ENCODE results near the gene SMG5. TPM values are rescaled to one million over a fixed set of nuclear protein-coding genes. Genes with fewer than 3 reads are reported as not detected.

Gene SMG5
- total RNA-seq, 2 experiments from 2014 or later: 87.9 to 88.9 TPM

- Histone ChIP-seq H3K79me2 (ENCODE audit: insufficient read depth, low read depth, low read length) (no peaks in the 10 kb centered on the region), H3K27ac (ENCODE audit: low read depth, low read length, poor library complexity, severe bottlenecking) (no peak overlapping the region), H2AFZ (ENCODE audit: low read length) (no peak overlapping the region), H3K36me3 (ENCODE audit: insufficient read depth, low read length) (peaks cover 63% of the 10 kb centered on the region), H4K20me1 (ENCODE audit: insufficient read depth, low read length) (no peaks in the 10 kb centered on the region; the same call in 1 of the 2 replicates), H3K9me3 (ENCODE audit: low read length) (no peaks in the 10 kb centered on the region), H3K4me1 (ENCODE audit: insufficient read depth, low read length, poor library complexity, severe bottlenecking) (no peaks in the 10 kb centered on the region), H3K9me2 (ENCODE audit: insufficient read depth, low read length) (no peaks in the 10 kb centered on the region), H3K4me3 (ENCODE audit: low read depth, low read length, poor library complexity, severe bottlenecking) (no peak overlapping the region), H3K4me2 (ENCODE audit: low read length) (no peak overlapping the region)
- no TSS peak for BruUV-seq (replicated peaks)
- no peak for TF ChIP-seq CTCF (conservative IDR thresholded peaks at IDR 0.05; ENCODE audit: low read length)
- TF ChIP-seq EZH2phosphoT487 (IDR thresholded peaks at IDR 0.05; ENCODE audit: borderline replicate concordance, low read depth, low read length): no peak
- intact Hi-C loops (cut with micrococcal nuclease; ENCODE audit: unreplicated experiment): no loop called here
- POLR2A ChIA-PET: no interaction called here
- CTCF ChIA-PET (ENCODE audit: unreplicated experiment): no interaction called here
- no peak for DNase-seq (ENCODE audit: low spot score)
These were observed 33.0 kb downstream of the SMG5 start for GRCh38 chr1:156249593-156249992.

GRCh38 chr1:156248323-156248683 is 34.3 kb downstream of the SMG5 start:
- H2AFZ ChIP-seq (ENCODE audit: low read length): no peak overlapping the region
- no TSS peak for BruUV-seq (replicated peaks)
- H3K36me3 ChIP-seq (ENCODE audit: insufficient read depth, low read length): peaks cover 50% of the 10 kb centered on the region
- no peaks in the 10 kb centered on the region; the same call in 1 of the 2 replicates for H4K20me1 ChIP-seq (ENCODE audit: insufficient read depth, low read length)
- no peaks in the 10 kb centered on the region for H3K4me1 ChIP-seq (ENCODE audit: insufficient read depth, low read length, poor library complexity, severe bottlenecking)
- intact Hi-C loops (cut with micrococcal nuclease; ENCODE audit: unreplicated experiment): no loop called here
- no peaks in the 10 kb centered on the region for H3K9me3 ChIP-seq (ENCODE audit: low read length)
- no peaks in the 10 kb centered on the region for H3K9me2 ChIP-seq (ENCODE audit: insufficient read depth, low read length)
- H3K4me2 ChIP-seq (ENCODE audit: low read length): no peak overlapping the region
- TF ChIP-seq EZH2phosphoT487 (IDR thresholded peaks at IDR 0.05; ENCODE audit: borderline replicate concordance, low read depth, low read length) (no peak), CTCF (conservative IDR thresholded peaks at IDR 0.05; ENCODE audit: low read length) (no peak)
- H3K79me2 ChIP-seq (ENCODE audit: insufficient read depth, low read depth, low read length): no peaks in the 10 kb centered on the region
- no peak for DNase-seq (ENCODE audit: low spot score)
- POLR2A ChIA-PET: interaction anchor here (0.6 kb wide), 1 partner anchor 99 kb away, joined by 3 read pairs; no protein-coding TSS in a partner anchor
- no peak overlapping the region for H3K4me3 ChIP-seq (ENCODE audit: low read depth, low read length, poor library complexity, severe bottlenecking)
- CTCF ChIA-PET (ENCODE audit: unreplicated experiment): no interaction called here
- no peak overlapping the region for H3K27ac ChIP-seq (ENCODE audit: low read depth, low read length, poor library complexity, severe bottlenecking)

DNA sequence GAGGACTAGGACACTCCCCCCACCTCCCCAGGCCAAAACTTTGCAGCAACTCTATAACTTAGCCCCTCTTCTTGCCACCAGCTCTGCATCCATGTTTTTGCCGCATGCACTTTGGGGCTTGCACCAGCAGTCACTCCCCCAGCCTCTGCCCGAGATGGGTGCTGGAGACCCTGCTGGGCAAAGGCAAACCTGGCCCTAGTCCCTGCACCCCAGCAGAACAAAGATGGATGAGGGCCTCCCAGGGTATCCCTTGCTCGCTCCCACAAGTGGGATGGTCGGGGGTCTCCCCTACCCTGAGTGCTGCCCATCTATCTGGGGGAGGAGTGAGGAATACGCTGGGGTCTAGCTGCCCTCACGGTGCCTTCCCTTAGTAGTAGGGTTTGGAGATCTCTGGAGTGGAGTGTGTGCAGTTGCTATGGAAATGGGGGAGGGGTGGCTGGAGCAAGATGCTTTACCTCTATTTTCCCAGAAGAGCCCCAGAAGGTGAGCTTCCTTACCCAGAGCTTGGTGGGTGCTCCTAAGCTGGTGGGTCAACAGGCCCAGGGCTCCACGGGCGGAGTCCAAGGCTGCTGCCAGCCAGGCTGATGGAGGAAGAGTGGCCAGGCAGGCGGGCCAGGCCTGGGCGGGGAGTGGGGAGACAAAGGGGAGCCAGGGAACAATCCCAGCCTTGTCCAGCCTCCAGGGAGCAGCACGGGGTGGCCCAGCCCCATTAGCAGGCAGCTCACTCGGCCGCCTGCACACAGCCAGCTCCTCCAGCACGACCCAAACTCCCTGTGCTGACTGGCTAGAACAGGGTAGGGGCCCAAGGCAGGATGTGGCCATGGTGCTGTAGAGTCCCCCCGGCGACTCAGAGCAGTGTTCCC is 34.9 kb downstream of the SMG5 start, which contains the start of gene PAQR6:
Gene PAQR6, minus strand, starts transcription at position 597 of the 863 bp plus-strand sequence. CDS start 1,325 bp downstream, outside the sequence.
- Histone ChIP-seq H3K27ac (ENCODE audit: low read depth, low read length, poor library complexity, severe bottlenecking) (no peak within 1 kb of the TSS), H3K4me1 (ENCODE audit: insufficient read depth, low read length, poor library complexity, severe bottlenecking) (no peaks in the 10 kb centered on the region), H3K4me2 (ENCODE audit: low read length) (no peak within 1 kb of the TSS), H3K9me2 (ENCODE audit: insufficient read depth, low read length) (no peaks in the 10 kb centered on the region), H4K20me1 (ENCODE audit: insufficient read depth, low read length) (no peaks in the 10 kb centered on the region; the same call in 1 of the 2 replicates), H3K9me3 (ENCODE audit: low read length) (no peaks in the 10 kb centered on the region), H3K79me2 (ENCODE audit: insufficient read depth, low read depth, low read length) (no peaks in the 10 kb centered on the region), H3K4me3 (ENCODE audit: low read depth, low read length, poor library complexity, severe bottlenecking) (no peak within 1 kb of the TSS), H3K36me3 (ENCODE audit: insufficient read depth, low read length) (peaks cover 44% of the 10 kb centered on the region), H2AFZ (ENCODE audit: low read length) (no peak within 1 kb of the TSS)
- CTCF ChIA-PET (ENCODE audit: unreplicated experiment): no interaction called here
- TF ChIP-seq EZH2phosphoT487 (IDR thresholded peaks at IDR 0.05; ENCODE audit: borderline replicate concordance, low read depth, low read length) (no peak), CTCF (conservative IDR thresholded peaks at IDR 0.05; ENCODE audit: low read length) (no peak)
- intact Hi-C loops (cut with micrococcal nuclease; ENCODE audit: unreplicated experiment): no loop called here
- no TSS peak for BruUV-seq (replicated peaks)
- DNase-seq (ENCODE audit: low spot score): no peak
- POLR2A ChIA-PET: no interaction called here
